Measurements from ENCODE around the gene SESN3.

DNA sequence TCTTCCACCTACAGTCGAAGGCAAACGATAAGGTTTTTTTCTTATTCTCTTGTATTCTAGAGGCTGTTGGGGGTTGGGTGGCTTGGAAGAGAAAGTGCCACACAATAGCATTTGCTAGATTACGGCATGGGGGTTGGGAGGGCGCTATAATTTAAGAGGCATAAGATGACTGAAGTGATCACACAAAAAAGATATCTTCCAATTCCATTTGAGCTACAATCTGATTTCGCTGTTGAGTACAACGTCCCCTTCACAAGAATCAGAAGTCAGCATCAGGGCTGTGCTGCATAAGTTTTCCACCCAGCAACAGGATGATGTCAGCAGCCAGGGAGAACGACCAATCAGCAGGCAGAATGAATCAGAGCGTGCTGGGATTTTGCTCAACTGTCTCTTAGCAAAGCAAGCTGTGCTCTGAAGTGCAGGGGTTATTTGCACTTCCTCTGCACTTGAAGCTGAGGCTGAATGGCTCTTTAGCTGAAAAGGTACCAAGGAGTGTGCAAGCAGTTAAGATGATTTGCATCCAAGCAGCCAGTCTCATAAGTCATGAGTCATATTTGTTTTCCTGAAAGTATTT is 23.2 kb upstream of the SESN3 start:
- TF ChIP-seq, protein P1, sequence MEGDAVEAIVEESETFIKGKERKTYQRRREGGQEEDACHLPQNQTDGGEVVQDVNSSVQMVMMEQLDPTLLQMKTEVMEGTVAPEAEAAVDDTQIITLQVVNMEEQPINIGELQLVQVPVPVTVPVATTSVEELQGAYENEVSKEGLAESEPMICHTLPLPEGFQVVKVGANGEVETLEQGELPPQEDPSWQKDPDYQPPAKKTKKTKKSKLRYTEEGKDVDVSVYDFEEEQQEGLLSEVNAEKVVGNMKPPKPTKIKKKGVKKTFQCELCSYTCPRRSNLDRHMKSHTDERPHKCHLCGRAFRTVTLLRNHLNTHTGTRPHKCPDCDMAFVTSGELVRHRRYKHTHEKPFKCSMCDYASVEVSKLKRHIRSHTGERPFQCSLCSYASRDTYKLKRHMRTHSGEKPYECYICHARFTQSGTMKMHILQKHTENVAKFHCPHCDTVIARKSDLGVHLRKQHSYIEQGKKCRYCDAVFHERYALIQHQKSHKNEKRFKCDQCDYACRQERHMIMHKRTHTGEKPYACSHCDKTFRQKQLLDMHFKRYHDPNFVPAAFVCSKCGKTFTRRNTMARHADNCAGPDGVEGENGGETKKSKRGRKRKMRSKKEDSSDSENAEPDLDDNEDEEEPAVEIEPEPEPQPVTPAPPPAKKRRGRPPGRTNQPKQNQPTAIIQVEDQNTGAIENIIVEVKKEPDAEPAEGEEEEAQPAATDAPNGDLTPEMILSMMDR (conservative IDR thresholded peaks at IDR 0.05 in 1 of 2, IDR thresholded peaks at IDR 0.05 in 1 of 2; ENCODE audit: extremely low read depth in 1 of 2, insufficient read depth in 1 of 2, low read depth in 1 of 2, low read length in 2 of 2), result no peak
- no peak for TF ChIP-seq EZH2 (IDR thresholded peaks at IDR 0.05; ENCODE audit: borderline replicate concordance, low read length)

Measured in mammary epithelial cell (primary cell).